GM21737 (cell line): ENCODE measurements around the gene DCLK1.
A peak's percentile ranks its signal among the peaks of the same experiment; 100 is the strongest.

ENCODE experiments used
- ATAC-seq: cut with Tn5 transposase; IDR thresholded peaks from one replicate; pipeline ENCODE4 v1.9.1; 2021; ENCODE audit warnings: mild to moderate bottlenecking, moderate library complexity; ENCODE audit not compliant: unreplicated experiment

DCLK1 gene

DNA sequence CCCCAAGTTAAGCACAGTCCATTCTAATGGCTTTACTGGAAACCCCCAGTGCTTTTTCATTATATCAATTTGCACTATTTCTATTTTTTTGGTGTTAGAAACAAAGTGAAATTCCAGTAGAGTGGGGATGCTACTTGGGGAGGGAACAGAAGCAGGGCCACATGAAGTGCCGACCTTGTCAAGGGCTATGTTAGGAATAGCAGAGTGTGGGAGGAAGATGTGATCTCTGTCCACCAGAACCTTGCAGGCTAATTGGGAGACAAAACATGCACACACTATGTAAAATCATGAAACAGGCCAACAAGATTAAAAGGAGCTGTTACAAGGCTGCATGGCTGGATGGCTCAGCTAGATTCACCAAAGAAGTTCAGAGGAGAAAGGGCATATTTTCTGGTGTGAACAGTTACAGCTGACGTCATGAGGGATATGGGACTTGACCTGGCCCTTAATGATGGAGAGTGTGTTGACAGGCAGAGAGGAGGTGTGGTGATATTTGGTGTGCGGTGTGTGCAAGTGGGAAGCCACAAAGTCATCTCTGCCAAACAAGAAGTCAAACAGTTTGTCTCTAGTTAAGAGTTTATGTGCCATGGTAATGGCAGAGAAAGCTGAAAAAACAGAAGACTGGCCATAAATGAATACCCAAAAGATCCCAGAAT lies 336.3 kb downstream of the DCLK1 start:
- ATAC-seq = no peak

DNA sequence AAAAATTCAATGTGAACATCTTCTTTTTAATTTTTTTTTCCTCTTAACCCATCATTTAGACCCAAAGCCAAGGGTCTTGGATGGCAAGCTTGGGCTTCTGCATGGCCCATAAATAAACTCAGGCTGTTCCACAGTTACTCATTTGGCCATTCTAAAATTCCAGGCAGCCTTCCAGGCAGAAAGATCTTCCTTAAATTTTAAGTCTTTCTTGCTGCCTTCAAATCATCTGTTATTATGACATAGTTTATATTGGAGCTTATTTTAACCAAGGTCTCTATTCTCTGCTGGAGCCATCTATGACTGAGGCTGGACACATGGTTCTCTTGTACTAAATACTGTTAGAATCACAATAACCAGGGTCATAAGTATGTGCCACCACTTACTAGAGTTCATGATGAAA lies 337.4 kb downstream of the DCLK1 start:
- no peak for ATAC-seq

DNA sequence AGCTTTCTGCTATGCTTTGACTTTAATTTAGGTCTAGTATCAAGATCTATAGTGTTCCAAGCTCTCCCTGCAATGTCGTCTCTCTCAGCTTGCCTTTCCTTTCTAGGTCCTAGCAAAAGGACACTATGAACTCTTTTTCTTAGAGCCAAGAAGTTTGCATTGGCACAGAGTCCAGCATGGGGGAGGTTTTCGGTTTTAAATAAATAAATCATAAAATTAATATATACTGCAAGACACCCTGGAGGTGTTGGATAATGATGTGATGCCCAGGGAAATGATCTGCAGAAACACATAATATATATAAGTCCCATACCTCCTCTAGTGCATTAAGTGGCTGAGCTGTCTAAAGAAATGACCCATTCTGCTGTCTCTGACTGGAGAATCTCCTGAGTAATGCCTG lies 338.3 kb downstream of the DCLK1 start:
- ATAC-seq = no peak

DNA sequence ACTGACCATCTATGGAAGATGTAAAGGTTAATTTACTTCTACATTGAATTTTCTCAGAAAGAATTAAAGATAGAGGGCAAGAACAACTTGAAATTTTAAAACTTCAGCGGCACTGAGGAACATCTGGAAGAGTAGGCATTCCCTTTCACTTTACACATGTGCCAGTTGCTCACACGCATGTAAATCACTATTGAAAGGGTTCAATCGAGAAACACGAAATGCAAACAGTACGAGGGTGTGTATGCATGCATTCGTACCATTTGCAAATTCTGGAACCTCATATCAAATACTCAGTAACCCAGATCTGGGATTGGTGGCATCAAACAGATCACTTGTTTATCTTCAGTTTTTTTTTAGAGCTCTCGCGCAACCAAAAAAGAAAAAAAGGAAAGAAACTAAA lies 339.2 kb downstream of the DCLK1 start:
- no peak for ATAC-seq

DNA sequence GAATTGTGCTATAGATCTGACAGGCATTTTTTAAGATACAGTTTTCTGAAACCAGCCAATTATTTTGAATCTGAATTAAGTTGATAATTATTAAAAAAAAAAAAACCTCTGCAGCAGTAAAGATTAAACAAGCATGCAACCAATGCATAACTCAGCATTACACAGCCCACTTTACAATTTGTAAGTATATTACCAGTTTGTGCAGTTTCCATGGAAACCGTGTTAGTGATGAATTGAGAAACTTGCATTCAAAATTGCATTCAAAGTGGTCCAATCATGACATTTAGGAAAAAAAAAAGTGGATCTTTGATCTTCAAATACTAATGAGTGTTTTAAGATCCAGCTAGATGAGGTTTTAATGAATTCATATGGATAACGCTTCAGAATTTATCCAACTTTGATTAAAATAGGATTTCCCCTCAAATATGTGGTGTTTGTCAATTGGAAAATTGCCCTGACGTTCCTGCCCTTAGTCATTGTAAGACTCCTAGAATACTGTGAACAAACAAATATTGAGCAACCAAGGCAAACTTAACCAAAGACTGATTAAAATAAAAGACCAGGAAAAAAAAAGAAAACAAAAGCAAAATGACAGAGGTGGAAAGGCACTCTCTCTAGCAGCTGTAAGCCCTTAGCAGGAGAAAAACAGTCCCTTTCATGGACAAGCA lies 339.9 kb downstream of the DCLK1 start:
- no peak for ATAC-seq

DNA sequence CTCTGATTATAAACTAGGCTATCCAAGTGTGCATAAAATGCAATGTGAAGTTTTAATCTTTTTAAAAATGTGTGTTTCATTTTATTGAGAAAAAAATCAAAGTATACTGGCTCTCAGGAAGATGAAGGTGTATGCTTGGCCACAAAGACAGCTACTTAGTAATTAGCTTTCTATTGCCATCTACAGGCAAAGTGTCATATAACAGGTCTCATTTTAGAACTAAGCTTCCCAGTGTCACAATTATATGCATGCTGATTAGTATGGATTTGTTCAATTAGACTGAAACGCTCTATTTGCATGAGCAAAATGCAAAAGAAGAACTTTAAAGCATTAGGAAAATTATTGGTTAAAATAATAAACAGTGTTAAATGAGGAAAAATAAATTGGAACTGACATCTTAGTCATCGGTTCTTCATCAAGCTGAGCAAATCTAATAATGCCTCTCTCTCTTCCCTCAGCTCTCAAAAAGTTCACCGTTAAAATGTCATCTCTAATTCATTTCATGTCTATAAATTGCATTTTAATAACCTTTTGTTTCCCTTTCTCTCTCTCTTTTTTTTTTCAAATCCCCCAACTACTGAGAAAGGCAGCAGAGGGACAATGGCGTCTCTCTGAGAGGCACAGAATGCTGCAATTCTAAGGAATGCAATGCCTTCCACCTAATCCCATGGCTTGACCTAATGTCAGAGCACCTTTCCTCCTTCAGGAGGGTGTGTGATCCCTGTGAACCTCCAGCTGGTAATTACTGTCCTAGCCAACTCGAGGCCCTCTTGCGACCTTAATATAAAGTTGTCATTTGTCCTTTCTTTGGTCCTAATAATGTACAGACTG lies 341.6 kb downstream of the DCLK1 start:
- peak; percentile 60 for ATAC-seq

DNA sequence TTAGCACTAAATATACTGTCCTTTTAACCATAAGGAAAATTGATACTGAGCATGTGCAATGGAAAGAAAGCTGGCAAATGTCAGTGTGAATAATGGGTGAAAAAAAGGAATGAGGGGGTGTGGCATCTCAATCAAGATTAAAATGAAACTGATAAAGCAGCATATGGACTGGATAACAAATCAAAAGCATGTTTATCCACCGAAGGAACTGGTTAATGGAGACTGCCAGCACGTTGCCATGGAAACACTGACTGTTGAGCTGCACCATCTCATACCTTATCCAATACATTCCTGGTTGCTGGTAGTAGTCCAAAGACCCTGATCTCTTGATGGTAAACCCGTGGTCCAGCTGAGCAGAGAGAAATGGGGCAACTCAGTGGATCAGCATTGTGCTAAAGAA lies 343.2 kb downstream of the DCLK1 start:
- ATAC-seq = no peak

DNA sequence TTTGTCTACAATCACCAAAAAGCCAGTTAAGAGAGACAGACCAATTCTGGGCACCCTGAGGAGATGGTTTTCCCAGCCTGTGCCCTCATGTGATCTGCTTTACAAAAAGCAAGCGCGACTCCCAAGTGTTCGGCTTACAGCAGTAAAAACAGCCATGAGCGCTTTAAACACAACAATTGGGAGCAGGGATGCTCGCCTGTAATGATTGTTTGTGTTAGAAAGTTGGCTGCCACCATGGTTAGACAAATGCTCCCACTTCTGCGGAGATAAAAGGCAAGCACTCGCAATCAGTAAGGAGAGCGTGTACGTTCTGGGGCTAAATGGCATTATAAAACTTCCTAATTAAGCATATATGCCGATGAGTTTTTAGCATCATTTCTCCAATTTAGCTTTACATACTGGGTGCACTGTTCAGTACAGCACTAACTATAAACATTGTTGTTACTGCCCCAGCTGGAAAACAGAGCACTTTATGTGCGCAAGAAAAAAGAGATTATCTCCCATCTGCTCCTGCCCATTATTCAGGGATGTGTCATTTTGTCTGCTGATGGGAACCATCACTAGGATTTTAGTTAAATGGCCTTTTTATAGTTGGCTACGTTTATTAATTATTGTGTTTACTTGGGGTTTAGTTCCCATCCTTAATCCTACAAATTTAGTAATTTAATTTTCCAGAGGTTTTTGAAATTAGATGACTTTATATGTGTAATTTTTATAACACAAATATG lies 345.4 kb downstream of the DCLK1 start:
- ATAC-seq = no peak

DNA sequence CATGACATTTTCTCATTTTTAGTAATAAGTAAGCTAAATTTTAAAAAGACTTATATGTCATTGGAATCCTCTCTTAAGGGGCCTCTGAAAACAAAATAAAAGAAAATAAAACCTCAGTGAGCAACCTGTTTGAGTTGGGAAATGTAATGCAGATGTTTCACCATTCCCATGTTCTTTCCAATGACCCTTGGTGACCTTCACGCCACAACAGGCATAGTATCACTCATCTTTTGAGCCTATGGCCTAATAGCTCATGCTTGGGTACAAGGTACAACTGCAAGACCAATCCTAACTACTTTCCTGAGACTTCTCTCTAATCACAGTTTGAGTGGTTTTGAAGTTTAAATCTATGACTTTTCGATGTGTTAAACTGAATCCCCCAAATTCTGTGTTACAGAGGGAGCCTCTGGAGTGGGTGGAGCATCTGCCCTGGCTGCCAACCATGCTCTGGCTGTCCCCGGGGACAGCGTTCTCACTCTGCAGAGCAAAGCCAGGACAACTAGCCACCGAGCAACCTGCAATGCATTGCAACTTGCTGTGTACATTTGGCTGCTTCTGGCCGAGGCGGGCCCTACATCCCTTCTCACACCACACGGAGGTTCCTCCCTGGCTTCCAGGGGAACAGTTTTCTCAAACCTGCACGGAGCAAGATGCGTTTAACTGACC lies 346.8 kb downstream of the DCLK1 start:
- no peak for ATAC-seq

DNA sequence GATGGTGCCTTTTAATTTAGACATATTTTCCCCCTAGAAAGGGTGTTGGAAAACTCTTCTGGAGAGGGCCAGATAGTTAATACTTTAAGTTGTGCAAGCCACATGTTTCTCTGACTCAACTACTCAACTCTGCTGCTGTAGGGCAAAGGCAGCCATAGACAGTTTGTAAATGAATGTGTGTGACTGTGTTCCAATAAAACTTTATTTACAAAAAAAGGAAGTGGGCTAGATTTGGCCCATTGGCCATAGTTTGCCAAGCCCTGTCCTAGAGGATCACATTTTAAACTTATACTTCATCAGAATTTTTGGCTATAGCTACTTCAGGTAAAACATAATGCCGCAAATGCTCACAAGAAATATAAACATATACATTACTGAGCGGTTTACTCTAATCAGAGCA lies 348.4 kb downstream of the DCLK1 start:
- ATAC-seq = no peak

DNA sequence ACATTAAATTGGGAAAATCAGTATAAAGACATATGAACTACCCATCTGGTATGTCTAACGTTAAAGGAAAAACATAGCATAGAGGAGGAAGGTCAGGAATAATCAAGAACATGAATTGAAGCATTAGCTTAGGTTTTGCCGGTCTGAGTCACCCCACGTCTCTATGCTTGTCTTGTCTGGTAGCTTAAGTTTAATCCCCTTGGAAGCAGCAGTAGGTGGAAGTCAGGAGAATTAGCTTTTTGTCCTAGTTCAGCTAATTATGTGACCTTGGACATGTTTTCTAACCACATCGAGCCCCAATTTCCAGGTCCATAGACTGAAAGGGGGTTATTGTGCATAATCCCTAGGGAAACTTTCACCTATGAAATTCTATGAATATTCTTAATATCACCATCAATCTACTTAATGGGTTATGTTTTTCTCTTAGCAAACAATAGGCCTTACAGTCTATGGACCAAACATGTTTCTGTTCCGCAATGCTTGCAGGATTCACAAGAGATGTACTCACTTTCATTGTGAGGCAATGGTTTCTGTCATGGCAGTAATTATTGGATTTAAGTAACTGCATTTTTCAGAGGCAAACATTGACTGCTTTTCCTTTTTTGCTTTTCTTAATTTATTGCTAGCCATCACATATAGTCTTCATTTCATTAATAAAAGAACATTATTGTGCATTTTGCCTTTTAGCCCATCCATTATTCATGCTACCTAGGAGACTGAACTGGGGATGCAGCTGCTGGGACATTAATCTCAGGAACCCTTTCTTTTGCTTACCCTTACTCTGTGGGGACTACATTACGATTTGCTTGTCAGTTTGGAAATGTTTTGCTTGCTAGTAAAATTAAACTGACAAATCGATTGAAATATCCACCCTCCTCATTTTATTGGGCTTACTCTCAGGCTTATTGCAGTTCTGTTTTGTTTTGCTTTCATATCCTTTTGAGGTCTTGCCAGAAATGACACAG lies 349.9 kb downstream of the DCLK1 start:
- no peak for ATAC-seq

DNA sequence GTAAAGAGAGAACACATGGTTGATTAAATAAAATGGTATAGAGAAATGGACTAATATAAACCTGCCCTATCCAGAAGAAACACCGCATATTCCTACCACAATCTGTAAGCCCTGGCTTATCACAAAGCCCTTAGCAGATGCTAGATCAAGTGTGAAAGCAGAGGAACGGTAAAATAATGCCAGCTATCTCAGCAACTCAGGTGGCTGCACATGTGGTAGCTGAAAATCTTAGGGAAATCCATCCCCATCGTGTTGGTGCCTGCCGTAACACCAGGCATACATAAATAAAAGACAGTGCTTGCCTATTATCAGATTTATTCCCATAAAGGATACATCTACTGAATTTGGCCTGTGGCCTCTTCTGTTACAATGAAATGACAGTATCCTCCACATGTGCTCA lies 350.6 kb downstream of the DCLK1 start:
- no peak for ATAC-seq

DNA sequence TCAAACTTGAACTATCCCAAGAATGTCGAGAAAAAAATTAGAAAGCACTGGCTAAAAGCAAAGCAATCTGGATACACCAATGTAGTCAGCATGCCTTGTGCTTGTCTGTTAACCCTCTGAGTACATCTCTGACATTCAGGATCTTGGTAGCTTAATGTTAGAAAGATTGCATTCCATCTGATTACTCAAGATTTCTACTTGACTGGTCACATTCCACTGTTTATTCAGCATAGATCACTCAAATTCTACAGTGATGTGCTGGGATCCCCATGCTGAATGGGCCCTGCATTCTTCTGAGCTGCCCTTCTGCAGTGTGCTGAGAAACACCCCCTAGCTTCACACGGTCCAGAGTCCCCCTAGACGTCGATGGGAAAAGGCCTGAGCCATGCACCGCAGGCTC lies 359.3 kb downstream of the DCLK1 start:
- ATAC-seq = no peak

DNA sequence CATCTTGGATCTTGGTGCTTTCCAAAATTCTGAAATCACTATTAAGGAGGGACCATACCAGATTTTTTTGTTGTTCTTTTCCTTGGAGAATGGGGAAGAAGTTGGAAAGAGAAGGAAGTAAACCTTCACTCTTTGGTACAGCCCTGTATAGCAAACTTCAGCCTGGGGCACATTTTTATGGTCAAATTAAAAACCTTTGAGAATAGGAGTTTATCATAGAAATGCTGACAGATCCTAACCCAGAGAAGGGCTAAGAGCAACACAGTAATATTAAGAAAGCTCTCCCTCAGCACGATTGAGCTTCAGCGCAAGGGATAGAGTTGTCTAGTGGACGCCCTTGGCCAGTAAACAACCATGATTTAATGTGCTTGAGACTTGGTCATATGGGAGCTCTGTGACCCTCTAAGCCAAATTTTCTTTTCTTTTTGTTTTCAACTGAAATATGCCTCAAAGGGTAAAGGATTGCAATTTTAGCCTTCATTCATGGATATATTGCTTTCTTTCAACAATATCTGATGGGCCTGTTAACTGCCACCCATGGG lies 360.4 kb downstream of the DCLK1 start:
- no peak for ATAC-seq

DNA sequence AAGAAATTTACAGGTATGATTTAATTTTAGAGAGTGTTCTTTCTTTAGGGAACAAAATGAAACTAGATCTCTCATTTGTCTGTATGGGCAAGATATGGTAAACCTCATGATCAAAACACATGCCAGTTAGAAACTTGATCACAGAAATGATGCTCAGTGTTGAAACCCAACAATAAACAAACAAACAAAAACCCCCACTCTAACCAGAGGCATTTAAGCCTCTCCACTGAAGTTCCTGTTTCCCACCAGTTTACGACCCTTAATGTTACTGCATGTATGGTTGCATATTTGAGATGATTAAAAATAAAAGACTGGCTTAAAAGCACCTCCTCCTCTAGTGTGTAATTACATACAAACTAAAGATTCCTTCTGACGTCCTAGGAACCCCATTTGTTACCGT lies 361.4 kb downstream of the DCLK1 start:
- no peak for ATAC-seq

DNA sequence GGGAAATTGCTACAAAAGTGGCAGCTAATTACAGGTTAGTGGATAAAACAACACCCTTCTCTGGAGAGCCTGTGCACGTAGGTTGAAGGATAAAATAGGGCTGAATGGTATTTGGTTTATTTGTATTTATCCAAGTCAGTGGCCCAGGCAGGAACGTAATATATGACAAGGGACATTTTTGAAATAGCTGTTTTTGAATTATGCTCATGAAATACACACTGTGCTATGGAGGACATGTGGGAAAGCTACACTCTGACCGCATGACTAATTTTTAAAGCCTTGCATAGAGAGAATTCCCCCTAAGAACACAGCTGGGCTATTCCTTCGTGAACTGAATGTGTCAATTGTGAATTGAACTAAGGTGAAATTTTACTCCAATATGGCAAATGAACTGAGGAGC lies 362.6 kb downstream of the DCLK1 start:
- ATAC-seq = no peak

DNA sequence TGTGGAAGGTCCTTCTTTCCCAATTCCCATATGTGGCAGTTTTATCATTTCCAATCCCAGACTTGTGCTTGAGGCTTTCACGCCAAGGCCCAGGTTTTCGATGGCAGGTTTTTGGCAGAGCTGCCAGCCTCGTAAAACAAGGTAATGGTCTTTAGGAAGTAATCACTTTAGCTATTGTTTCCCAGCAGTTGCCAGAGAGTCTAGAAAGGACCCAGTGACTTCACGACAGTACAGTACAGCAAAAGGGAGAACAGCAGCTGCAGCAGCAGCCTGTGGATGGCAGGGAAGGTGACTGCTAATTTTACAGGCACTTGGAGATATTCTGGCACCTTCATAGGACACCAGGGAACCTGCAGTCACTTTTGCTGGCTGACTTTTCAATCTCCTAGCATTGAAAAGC lies 363.1 kb downstream of the DCLK1 start:
- no peak for ATAC-seq

DNA sequence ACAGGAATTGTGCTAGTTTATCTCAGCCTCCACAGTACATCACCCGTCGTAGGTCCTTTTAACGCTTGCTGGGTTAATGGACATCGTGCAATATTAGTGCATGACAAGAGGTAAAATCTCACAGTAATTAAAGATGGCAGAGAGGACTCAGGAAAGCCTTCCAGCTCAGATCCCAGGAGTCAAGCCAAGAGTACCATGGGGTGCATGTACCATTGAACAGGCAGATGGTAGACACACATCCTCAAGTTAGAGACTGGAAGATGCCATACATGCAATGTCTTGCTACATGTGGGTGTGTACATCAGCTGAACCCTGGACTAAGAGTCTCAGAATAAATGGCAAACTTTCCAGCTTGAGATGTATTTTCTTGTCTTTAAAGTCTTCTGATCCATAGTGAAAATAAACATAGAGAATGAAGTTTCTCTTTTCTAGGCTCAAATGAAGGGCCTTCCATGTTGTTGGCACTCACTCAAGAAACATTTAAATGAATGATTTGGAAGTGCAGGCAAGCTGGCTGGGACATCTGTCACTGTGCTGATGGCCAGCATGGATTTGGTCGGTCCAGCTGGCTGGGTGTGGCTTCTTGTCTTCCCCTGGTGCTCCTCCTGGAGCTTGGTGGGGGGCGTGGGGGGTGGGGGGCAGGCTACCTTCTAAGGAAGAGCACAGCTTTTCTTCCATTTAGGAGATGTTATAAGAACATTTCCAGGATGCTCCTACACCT lies 363.8 kb downstream of the DCLK1 start:
- no peak for ATAC-seq

DNA sequence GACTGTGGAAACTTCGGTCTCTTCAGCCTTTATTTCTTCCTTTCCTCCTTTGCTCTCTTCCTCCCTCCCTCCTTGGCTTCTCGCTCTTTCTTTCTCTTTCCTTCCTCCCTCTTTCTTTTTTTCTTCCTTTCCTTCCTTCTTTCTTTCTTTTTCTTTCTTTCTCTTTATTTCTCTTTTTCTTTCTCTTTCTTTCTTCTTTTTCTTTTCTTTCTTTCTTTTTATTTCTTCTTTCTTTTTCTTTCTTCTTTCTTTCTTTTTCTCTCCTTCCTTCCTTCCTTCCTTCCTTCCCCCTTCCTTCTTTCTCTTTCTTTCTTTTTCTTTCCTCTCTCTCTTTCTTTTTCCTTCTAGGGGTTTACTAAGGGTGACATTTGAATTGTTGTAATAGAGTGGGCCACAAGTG lies 364.5 kb downstream of the DCLK1 start:
- no peak for ATAC-seq
